ENCODE data around the gene TLE1. TPM values are rescaled to one million over a fixed set of nuclear protein-coding genes. Genes with fewer than 3 reads are reported as not detected.

Gene TLE1
- total RNA-seq, 1 donor from 2014 or later = 92.7 TPM

- peak; percentile 32 for DNase-seq
Observed at GRCh38 chr9:81543695-81544094, 145.7 kb downstream of the TLE1 start.

- no peak for DNase-seq
Observed at GRCh38 chr9:81542118-81542889, 147.0 kb downstream of the TLE1 start.

GRCh38 chr9:81540142-81540710 lies 149.1 kb downstream of the TLE1 start:
- DNase-seq = no peak

- no peak for DNase-seq
Observed at GRCh38 chr9:81539317-81539716, 150.0 kb downstream of the TLE1 start.

- DNase-seq = no peak
Observed at GRCh38 chr9:81538890-81539289, 150.5 kb downstream of the TLE1 start.

GRCh38 chr9:81537964-81538363 lies 151.4 kb downstream of the TLE1 start:
- no peak for DNase-seq

- DNase-seq = no peak
Observed at GRCh38 chr9:81536242-81537025, 152.9 kb downstream of the TLE1 start.

GRCh38 chr9:81535542-81536241 lies 153.7 kb downstream of the TLE1 start:
- DNase-seq = no peak

- DNase-seq = peak; percentile 15
Observed at GRCh38 chr9:81534138-81534875, 155.0 kb downstream of the TLE1 start.

Other genes starting within 250 kb of the TLE1 start
- not detected in 2 replicates for gene SPATA31D4, start 238.9 kb upstream of the TLE1 start, total RNA-seq